ENCODE data around the gene CHST8. TPM values are rescaled to one million over a fixed set of nuclear protein-coding genes. Genes with fewer than 3 reads are reported as not detected.

CHST8 gene
- total RNA-seq, 2 donors from 2014 or later = 0.43 TPM; not detected in 1

DNA sequence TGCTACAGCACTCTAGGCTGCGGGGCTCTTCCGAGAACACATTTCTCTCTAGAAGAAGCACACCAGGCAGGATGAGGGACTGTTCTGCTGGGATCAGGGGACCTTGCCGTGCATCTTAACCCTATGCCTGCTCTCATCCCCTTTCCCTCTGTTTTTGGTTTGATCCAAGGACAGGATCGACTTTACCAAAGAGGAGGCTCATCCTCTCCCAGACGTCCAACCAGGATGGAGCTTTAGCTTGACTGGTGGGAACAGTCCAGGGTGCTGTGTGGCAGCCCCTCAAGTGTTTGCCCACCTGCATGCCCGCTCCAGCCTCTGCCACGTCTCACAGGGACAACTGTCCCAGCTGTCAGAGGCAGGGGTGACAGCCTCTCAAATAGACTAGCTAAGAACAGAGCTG, 132.6 kb downstream of the CHST8 start:
- Histone ChIP-seq H3K27ac (no peak overlapping the region), H3K27me3 (no peaks in the 10 kb centered on the region), H3K4me3 (no peak overlapping the region), H3K4me1 (peaks cover 0 to 8% of the 10 kb centered on the region in 2 donors), H3K36me3 (no peaks in the 10 kb centered on the region), H3K9me3 (no peaks in the 10 kb centered on the region)
- DNase-seq (ENCODE audit: low spot score) = no peak
- TF ChIP-seq, protein P1, sequence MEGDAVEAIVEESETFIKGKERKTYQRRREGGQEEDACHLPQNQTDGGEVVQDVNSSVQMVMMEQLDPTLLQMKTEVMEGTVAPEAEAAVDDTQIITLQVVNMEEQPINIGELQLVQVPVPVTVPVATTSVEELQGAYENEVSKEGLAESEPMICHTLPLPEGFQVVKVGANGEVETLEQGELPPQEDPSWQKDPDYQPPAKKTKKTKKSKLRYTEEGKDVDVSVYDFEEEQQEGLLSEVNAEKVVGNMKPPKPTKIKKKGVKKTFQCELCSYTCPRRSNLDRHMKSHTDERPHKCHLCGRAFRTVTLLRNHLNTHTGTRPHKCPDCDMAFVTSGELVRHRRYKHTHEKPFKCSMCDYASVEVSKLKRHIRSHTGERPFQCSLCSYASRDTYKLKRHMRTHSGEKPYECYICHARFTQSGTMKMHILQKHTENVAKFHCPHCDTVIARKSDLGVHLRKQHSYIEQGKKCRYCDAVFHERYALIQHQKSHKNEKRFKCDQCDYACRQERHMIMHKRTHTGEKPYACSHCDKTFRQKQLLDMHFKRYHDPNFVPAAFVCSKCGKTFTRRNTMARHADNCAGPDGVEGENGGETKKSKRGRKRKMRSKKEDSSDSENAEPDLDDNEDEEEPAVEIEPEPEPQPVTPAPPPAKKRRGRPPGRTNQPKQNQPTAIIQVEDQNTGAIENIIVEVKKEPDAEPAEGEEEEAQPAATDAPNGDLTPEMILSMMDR (IDR thresholded peaks at IDR 0.05) = no peak

DNA sequence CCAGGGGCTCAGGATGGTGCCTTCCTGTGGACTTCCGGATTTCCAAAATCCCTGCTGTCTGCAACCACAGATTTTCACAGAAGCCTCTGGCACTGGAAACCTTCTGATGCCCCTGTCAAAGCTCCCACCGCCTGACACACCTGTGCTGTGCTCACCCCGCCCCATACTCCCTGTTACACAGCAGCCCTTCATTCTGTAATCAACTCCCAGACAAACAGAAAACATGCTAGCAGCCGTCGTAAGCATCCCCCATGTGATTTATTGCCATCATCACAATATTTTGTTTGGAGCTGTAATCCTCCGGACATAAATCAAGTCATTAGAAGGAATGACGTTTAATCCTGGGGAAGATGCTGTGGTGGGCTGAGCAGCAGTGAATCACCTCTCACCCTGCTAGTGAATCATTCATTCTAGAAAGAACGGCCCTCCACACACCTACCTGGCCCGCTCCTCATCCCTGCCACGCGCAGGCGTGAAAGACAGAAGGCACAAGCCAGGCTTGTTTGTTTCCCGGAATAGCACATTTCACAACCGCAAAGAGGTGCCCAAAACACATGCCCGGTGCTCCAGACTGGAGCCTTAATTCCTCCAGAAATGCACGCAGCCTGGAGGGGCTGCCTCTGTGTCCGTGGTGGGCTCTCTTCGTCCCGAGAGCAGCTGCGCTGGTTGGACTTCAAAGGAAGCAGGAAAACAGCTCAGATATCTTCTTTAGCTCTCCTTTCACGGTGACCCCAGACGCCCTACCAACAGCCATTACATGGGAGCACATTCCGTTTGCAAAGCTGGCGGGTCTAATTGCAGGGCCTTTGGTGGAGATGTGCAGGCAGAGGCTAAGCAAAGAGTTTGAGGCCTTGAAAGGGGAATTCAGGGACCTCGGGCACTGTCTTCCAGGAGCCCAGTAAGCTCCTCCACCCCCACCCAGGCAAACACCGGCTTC, 133.6 kb downstream of the CHST8 start:
- TF ChIP-seq, protein P1 (IDR thresholded peaks at IDR 0.05) = no peak
- DNase-seq (ENCODE audit: low spot score) = no peak

DNA sequence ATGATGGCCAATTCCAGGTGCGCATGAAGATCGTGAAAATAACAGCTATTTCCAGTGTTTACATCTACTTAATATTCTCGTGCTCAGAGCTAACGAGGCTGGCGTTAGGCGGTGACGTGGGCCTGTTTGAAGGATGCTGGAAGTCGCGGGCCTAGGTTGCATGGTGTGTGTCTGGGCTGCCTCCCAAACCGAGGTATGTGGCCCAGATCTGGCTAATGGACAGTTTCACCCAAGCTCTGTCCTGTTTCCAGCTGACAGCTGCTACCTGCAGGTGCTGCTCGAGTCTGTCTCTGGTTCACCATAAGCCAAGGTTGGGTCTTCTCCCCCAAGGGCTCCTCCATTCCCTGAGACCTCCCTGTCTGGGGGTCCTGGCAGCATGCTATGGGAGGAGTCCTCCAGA, 134.4 kb downstream of the CHST8 start:
- Histone ChIP-seq H3K9me3 (no peaks in the 10 kb centered on the region), H3K36me3 (no peaks in the 10 kb centered on the region), H3K4me1 (peaks cover 0 to 8% of the 10 kb centered on the region in 2 donors), H3K4me3 (no peak overlapping the region), H3K27ac (no peak overlapping the region), H3K27me3 (no peaks in the 10 kb centered on the region)
- DNase-seq (ENCODE audit: low spot score) = no peak
- TF ChIP-seq, protein P1 (IDR thresholded peaks at IDR 0.05) = no peak

More for the DNA sequence above, 133.6 kb downstream of the CHST8 start:
- H3K9me3 ChIP-seq = no peaks in the 10 kb centered on the region
- no peak overlapping the region for H3K27ac ChIP-seq
- no peaks in the 10 kb centered on the region for H3K36me3 ChIP-seq
- peaks cover 0 to 8% of the 10 kb centered on the region in 2 donors for H3K4me1 ChIP-seq
- H3K4me3 ChIP-seq = no peak overlapping the region
- H3K27me3 ChIP-seq = no peaks in the 10 kb centered on the region

DNA sequence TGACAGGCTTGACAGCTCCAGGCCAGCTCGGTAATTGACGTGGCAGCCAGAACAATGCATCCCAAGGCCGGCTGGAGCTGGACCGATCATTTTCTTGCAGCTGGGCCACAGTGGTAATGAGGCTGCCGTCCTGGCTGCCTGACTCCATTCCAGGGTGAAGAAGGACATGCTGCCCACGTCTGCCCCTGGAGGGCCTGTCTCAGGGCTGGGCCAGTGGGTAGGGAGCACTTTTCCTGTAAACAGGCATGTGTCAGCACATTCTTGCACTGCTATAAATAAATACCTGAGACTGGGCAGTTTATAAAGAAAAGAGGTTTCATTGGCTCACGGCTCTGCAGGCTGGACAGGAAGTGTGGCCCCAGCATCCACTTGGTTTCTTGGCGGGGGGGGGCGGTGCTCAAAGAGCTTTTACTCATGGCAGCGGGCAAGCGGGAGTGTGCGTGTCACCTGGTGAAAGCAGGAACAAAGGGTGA, 136.8 kb downstream of the CHST8 start:
- no peak for DNase-seq (ENCODE audit: low spot score)
- Histone ChIP-seq H3K27me3 (no peaks in the 10 kb centered on the region), H3K4me1 (peaks cover 0 to 8% of the 10 kb centered on the region in 2 donors), H3K4me3 (no peak overlapping the region), H3K27ac (no peak overlapping the region), H3K36me3 (no peaks in the 10 kb centered on the region), H3K9me3 (no peaks in the 10 kb centered on the region)
- TF ChIP-seq, protein P1 (IDR thresholded peaks at IDR 0.05) = no peak

DNA sequence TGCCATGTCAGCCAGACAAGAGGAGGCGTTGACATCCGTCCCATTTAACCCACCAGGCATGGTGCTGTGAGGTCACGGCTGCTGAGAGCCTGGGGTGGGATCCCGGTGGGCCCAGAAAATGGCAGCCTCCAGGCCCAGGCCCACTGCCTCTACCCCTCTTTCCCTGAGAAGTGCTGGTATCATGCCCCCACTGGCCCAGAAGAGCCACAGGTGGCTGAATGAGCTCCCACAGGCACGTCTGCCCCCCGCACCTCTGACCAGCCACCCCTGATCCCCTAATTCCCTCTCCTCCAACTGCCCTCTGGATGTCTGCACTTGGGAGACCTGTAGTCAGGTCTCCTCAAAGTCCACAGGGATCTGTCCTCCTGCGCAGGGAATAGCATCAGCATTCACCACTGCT, 137.6 kb downstream of the CHST8 start:
- TF ChIP-seq, protein P1 (IDR thresholded peaks at IDR 0.05) = no peak
- H3K27me3 ChIP-seq = no peaks in the 10 kb centered on the region
- no peaks in the 10 kb centered on the region for H3K36me3 ChIP-seq
- no peak for DNase-seq (ENCODE audit: low spot score)
- no peak overlapping the region for H3K4me3 ChIP-seq
- H3K9me3 ChIP-seq = no peaks in the 10 kb centered on the region
- peaks cover 0 to 8% of the 10 kb centered on the region in 2 donors for H3K4me1 ChIP-seq
- H3K27ac ChIP-seq = no peak overlapping the region
